HG03095 (cell line): ENCODE results near the gene SLC11A2.
"Not testable (repeated sequence)": the region's sequence is repeated elsewhere in the genome, so short reads cannot be mapped to it uniquely, and the experiment has no call there.

Source experiments
- ATAC-seq: cut with Tn5 transposase; IDR thresholded peaks from one replicate; pipeline ENCODE4 v1.9.1; 2021; ENCODE audit warnings: moderate library complexity; ENCODE audit not compliant: unreplicated experiment

The SLC11A2 gene

GRCh38 chr12:51027342-51027835 lies 1.2 kb upstream of the SLC11A2 start:
- no peak for ATAC-seq

DNA sequence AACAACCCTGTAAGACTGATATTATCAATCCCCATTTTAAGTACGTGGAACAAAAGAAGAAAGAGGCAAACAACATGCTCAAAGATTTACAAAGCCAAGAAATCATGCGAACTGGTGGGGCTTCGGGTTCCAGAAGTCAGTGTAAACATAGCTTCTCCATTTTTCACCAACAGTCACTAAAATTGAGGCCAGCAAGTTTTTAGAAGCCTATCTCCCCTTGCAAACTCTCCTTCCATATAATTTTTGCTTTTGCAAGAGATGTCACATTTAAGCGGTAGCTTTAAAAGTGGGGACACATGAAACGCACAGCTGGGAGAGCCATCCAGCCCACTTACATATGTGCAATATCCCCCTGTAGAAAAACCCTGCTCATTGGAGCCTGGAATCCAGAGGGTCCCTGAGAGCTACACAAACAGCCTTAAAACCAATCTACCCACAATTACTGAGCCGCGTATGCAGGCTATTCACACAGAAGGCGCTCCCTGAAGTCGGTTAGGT lies 797 bp downstream of the SLC11A2 start:
- no peak for ATAC-seq

GRCh38 chr12:51023625-51024382 lies 2.4 kb downstream of the SLC11A2 start:
- no peak for ATAC-seq

DNA sequence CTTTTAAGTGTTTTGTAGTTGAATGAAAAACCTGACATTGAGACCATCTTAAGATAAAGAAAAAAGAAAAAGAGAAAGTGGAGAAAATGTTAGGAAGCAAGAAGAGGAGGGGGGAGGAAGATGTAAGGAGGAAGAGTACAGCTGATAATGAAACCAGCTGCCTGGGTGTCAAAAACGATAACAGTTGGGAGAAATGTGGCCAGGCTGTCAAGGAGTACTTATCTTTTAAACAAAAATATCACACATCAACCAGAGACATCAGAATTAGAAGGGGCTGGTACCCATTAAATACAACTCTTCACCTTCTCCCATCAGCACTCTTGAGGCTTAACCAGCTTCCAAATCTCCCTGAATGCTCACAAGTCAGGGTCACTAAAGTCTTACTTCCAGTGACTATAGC lies 4.5 kb downstream of the SLC11A2 start:
- no peak for ATAC-seq

DNA sequence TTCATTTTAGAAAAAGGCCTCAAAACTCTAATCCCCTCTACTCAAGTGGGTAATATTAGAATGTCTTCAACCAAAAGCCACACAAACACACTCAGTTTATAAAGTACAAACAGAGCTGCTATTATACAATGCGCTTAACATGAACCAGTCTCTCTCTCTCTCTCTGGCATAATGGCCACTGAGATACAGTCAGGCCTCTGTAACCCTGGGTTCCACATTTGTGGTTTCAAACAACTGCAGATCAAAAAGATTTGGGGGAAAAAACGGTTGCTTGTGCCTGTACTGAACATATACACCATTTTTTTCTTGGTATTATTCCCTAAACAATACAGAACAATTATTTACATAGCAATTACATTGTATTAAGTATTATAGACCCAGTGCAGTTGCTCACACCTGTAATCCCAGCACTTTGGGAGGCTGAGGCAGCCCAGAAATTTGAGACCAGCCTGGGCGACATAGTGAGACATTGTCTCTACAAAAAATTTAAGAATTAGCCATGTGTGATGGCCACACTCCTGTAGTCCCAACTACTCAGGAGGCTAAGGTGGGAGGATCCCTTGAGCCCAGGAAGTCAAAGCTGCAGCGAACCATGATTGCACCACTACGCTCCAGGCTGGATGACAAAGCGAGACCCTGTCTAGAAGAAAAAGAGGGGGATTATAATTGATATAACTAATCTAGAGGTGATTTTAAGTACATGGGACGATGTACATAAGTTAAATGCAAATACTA lies 5.6 kb downstream of the SLC11A2 start:
- ATAC-seq: no peak

DNA sequence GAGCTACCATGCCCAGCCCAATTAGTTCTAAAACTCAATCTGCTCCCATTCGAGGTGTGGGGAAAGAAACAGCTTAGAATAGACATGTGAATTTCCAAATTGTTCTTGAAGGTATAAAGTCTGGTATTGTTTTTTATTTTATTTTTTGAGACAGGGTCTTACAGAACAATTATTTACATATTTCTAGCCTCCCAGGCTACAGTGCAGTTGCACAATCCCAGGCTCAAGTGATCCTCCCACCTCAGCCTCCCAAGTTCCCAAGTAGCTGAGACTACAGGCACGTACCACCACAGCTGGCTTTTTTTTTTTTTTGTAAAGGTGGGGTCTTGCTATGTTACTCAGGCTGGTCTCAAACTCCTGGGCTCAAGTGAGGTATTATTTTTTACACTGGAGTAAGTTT lies 6.3 kb downstream of the SLC11A2 start:
- no peak for ATAC-seq

GRCh38 chr12:51018956-51019355 lies 7.2 kb downstream of the SLC11A2 start:
- ATAC-seq: no peak

GRCh38 chr12:51017452-51017851 lies 8.7 kb downstream of the SLC11A2 start:
- no peak for ATAC-seq

GRCh38 chr12:51014467-51014866 lies 11.7 kb downstream of the SLC11A2 start:
- not testable (repeated sequence) for ATAC-seq

GRCh38 chr12:51013441-51013840 lies 12.7 kb downstream of the SLC11A2 start:
- no peak for ATAC-seq

DNA sequence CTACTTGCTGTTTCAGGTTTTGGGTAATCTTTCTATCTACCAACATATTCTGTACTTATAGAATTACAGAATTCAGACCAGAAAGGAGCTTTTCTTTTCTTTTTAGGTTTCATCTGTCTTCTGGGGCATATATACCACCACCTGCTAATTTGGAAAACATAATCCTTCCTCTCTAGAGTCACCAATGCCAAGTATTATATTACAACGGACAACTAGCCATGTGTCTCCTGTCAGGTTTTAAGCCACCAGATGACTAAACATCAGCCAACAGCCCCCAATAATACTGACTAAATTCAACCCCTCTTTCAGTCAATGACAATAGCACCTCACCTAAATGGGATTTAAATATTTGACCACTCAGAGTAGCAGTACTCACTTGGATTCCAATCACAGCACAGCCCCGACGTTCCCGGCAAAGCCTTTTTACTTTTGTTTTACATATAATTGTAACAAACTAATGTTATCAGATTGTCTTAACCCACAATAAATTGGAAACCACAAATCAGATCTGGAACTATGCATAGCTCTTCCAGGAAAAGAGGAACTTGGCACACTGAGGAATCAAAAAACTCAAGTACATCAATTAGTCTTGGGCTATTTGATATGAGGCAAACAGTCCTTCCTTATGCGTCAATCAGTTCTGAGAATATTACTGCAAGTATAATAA lies 13.5 kb downstream of the SLC11A2 start:
- no peak for ATAC-seq

DNA sequence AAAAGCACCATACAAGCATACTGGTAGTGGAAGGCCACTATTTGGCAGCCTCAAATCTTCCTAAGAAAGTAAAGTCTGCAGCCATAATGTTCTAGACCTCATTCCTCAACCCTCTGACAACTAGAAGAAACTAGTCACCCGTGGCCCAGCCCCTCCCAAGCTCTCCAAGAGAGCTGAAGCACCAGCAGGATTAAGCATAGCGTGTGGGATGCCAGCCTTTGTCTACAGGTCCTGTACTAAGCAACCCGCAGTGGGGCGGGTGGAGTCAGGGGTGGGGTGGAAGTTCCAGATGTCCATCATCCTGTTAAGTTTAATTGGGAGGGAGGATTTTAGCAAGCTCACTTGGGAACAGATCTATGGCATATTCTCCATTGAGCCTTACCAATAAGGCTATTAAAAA lies 14.2 kb downstream of the SLC11A2 start:
- no peak for ATAC-seq

DNA sequence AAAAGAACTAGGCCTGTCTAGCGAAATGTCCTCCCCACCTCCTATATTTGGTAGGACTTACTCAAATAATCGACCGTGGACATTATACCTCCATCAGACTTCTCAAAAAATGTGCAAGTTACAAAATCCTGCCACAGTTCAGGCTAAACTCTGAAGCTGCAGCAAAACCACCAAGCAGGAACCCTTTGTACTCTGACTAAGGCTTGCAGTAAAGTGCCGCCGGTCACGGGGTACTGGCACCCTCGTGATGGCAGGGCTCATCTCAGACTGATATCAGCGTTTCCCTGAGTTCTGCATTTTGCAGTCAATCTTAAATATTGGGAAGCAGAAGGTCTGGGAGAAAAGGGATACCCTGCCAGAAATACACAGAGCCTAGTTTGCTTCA lies 17.1 kb downstream of the SLC11A2 start:
- ATAC-seq: no peak

DNA sequence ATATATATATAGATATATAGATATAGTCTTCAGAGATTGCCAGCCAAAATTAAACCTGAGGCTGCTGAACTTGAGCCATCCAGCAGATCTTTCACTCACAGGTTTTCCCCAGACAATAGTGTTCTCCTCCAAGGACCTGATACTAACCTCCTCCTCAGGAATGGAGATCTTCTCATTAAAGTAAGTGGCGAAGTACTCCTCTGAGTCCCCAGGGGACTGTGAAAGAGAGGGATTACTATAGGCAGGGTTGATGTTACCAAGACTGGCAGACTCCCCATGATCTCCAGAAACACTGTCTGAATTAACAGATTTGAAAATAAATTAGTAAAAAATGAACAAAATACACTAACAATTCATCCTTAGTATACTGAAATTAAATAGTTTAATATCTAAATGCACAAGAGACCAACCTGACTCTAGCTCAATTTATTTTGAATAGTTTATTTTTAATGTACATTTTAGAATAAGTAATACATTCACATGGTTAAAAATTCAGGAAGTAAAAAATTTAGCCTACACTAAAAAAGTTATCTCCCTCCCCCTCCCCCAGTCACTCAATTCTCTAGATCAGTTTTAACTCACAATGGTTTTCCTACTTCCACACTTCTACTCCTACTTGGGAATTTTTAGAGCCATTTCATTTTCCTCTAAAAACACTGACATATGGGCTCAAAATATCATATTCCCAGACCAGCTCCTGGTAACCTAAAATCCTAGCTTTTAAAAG lies 17.7 kb downstream of the SLC11A2 start:
- no peak for ATAC-seq

DNA sequence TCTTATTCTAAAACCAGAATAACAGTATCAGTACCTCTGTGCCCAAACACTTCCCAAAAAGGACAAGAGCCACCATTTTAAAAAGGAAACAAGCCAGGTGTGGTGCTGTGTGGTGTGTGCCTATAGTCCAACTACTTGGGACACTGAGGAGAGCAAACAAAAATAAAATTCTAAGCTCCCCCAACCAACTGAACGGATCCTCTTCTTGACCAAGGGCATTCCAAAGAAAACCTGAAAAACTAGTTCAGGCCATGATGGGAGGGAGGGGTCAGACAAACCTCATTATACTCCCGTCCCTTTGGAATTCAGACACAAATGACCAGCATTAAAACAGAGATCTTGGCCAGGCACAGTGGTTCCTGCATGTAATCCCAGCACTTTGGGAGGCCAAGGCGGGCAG lies 20.5 kb downstream of the SLC11A2 start:
- no peak for ATAC-seq

- ATAC-seq: no peak
Observed at GRCh38 chr12:51005030-51005429, 21.2 kb downstream of the SLC11A2 start.

DNA sequence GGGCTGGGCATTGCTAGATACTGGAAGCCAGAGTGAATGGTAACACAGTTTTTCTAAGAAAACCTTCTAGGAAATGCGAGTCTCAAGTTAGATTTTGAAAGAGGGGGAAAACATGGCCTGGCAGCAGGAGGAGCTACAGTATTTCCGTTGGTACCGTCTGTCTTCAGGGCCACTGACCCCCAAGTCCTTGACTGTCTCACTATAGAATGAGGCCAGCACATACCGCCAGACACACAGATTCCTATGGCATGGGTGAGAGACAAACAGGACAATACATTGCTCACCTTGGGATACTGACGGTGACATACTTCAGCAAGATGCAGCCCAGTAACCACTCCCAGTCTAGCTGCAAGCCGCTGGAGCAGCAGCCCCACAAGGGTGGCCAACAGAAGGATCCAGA lies 21.7 kb downstream of the SLC11A2 start:
- ATAC-seq: no peak

- ATAC-seq: no peak
Observed at GRCh38 chr12:51001799-51002198, 24.4 kb downstream of the SLC11A2 start.

DNA sequence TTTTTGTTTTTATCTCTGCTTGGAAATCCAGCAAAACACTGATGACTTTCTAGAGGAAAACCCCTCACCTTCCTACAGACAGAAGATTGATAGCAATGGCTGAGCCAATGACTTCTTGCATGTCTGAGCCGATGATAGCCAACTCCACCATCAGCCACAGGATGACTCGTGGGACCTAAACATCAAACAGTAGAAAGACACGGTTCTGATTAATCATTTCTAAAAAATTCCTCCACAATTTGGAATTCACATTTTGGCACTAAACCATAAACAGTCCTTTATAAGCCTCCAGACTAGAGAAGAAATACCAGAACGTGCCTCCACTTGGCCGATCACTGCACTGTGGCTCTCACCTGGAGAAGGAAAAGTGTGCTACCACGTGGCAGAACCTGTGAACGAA lies 25.9 kb downstream of the SLC11A2 start:
- no peak for ATAC-seq

DNA sequence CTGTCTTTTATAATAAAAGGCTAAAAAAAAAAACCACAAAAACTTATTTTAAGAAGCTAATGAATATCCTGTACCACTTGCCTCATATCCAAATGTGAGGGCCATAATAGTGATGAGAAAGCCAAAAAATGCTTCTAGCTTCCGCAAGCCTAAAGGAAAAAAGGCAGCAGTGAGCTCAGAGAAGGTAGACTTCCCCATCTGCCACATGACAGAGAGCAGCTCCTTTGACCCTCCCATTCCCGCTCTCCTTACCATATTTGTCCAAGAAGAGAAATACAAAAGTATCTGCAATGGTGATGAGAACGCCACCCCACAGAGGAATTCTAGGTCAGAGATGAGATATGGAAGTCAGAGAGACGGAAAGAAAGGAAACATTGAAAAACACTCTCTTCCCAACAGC lies 27.1 kb downstream of the SLC11A2 start:
- ATAC-seq: no peak

- ATAC-seq: no peak
Observed at GRCh38 chr12:50992819-50993218, 33.4 kb downstream of the SLC11A2 start.
